HCT116 (cell line): ENCODE results near the gene FGF8. TPM values are rescaled to one million over a fixed set of nuclear protein-coding genes. Genes with fewer than 3 reads are reported as not detected.

Experiments
- ATAC-seq: fragments of 200-7000 bp; cut with Tn5 transposase; 2 replicates; pipeline ENCODE4 v1.9.1; 2020; ENCODE audit warnings: mild to moderate bottlenecking, moderate library complexity
- BruUV-seq: library from RNA; stranded (reverse); fragments of 400-500 nt; replicated peaks from 2 replicates; lab custom pipeline; 2021; lab: Mats Ljungman, UMichigan
- CTCF ChIA-PET: fragments of 300-600 bp; sonication (Branson Sonifier 250); formaldehyde crosslinking; loops from one replicate; lab custom pipeline; 2021; ENCODE audit warnings: antibody characterized with exemption; lab: Charles Lee
- POLR2A ChIA-PET: fragments of 300-600, 350-600 bp; sonication (Branson Sonifier 250); formaldehyde crosslinking; loops from one replicate; lab custom pipeline; 2021; ENCODE audit warnings: antibody characterized with exemption; lab: Charles Lee
- RAD21 ChIA-PET, 2 experiments: fragments of 300-600 bp; sonication (Branson Sonifier 250); formaldehyde crosslinking; loops; one replicate each; lab custom pipeline; 2023; ENCODE audit warnings: low total read pairs in 2 of 2; ENCODE audit not compliant: uncharacterized antibody in 2 of 2, unreplicated experiment in 2 of 2, low non-redundant PET in 1 of 2; lab: Charles Lee
- DNase-seq: peaks from one replicate; pipeline ENCODE4 v3.0.0-alpha.2; 2010; ENCODE audit warnings: low read depth, low spot score
- H2AFZ ChIP-seq: fragments of 200-600 bp; shearing (Covaris generic), sonication (generic); 2 replicates; pipeline ENCODE4 v1.6.1; 2017; ENCODE audit warnings: low read depth, mixed run types, mixed read lengths, antibody characterized with exemption, low read length; ENCODE audit not compliant: poor library complexity, severe bottlenecking
- H3K27ac ChIP-seq: 2 replicates; pipeline ENCODE4 v1.5.1; 2012; ENCODE audit warnings: low read depth, low read length
- H3K27me3 ChIP-seq: fragments of 200-600 bp; sonication (generic); 2 replicates; pipeline ENCODE4 v1.6.1; 2016; ENCODE audit warnings: mixed run types, low read length, mixed read lengths; ENCODE audit not compliant: insufficient read depth
- H3K36me3 ChIP-seq, 2 experiments: fragments of 200-500 bp in 1 of 2; fragments of 200-600 bp in 1 of 2; sonication (Bioruptor generic) in 1 of 2; sonication (generic) in 1 of 2; 2 replicates each; pipeline versions ENCODE4 v1.5.1 to v1.6.1; 2014 to 2016; ENCODE audit warnings: low read length in 2 of 2, inconsistent platforms in 1 of 2, mixed read lengths in 1 of 2, mixed run types in 1 of 2; ENCODE audit not compliant: insufficient read depth in 2 of 2, control insufficient read depth in 1 of 2
- H3K4me1 ChIP-seq, 2 experiments: fragments of 200-600 bp in 1 of 2; sonication (generic) in 1 of 2; 2 replicates each; pipeline versions ENCODE4 v1.5.1 to v1.6.1; 2012 to 2017; ENCODE audit warnings: low read length in 2 of 2, inconsistent platforms in 1 of 2, mild to moderate bottlenecking in 1 of 2, mixed read lengths in 1 of 2, mixed run types in 1 of 2, moderate library complexity in 1 of 2; ENCODE audit not compliant: insufficient read depth in 2 of 2, control insufficient read depth in 1 of 2
- H3K4me2 ChIP-seq: fragments of 200-600 bp; sonication (generic); 2 replicates; pipeline ENCODE4 v1.6.1; 2017; ENCODE audit warnings: mixed run types, low read length, mixed read lengths
- H3K4me3 ChIP-seq, 2 experiments: fragments of 200-600 bp in 1 of 2; sonication (generic) in 1 of 2; replicated peaks in 1 of 2; 2 replicates each; pipeline ENCODE4 v1.5.1; 2011 to 2016; ENCODE audit warnings: low read length in 2 of 2, control low read depth in 1 of 2, low read depth in 1 of 2, mild to moderate bottlenecking in 1 of 2, mixed read lengths in 1 of 2, mixed run types in 1 of 2
- H3K79me2 ChIP-seq: fragments of 200-600 bp; sonication (generic); 2 replicates; pipeline ENCODE4 v1.6.1; 2017; ENCODE audit warnings: mild to moderate bottlenecking, mixed run types, low read length, moderate library complexity, mixed read lengths; ENCODE audit not compliant: insufficient read depth
- H3K9ac ChIP-seq: fragments of 200-600 bp; sonication (generic); 2 replicates; pipeline ENCODE4 v1.6.1; 2016; ENCODE audit warnings: low read length, mixed read lengths
- H3K9me2 ChIP-seq: fragments of 200-600 bp; sonication (generic), shearing (Covaris generic); 2 replicates; pipeline ENCODE4 v1.6.1; 2017; ENCODE audit warnings: mixed run types, mild to moderate bottlenecking, moderate library complexity; ENCODE audit not compliant: insufficient read depth
- H3K9me3 ChIP-seq, 2 experiments: fragments of 200-500 bp in 1 of 2; fragments of 200-600 bp in 1 of 2; sonication (Bioruptor generic) in 1 of 2; sonication (generic) in 1 of 2; 2 replicates each; pipeline ENCODE4 v1.6.1; 2014 to 2017; ENCODE audit warnings: low read length in 2 of 2, mixed read lengths in 2 of 2, inconsistent platforms in 1 of 2, low read depth in 1 of 2, mild to moderate bottlenecking in 1 of 2, mixed run types in 1 of 2, moderate library complexity in 1 of 2; ENCODE audit not compliant: control insufficient read depth in 1 of 2, insufficient read depth in 1 of 2
- H4K20me1 ChIP-seq: fragments of 200-600 bp; sonication (generic), shearing (Covaris generic); 2 replicates; pipeline ENCODE4 v1.6.1; 2017; ENCODE audit warnings: mixed run types, mild to moderate bottlenecking, moderate library complexity; ENCODE audit not compliant: insufficient read depth
- CEBPB ChIP-seq: IDR thresholded peaks from 2 replicates; pipeline ENCODE4 v1.6.1; 2012; ENCODE audit warnings: low read depth
- EZH2phosphoT487 ChIP-seq: fragments of 200-600 bp; IDR thresholded peaks from 2 replicates; pipeline ENCODE4 v1.6.1; 2018; ENCODE audit warnings: antibody characterized with exemption, borderline replicate concordance
- MAX ChIP-seq: IDR thresholded peaks from 2 replicates; pipeline ENCODE4 v1.6.1; 2012
- POLR2AphosphoS5 ChIP-seq: IDR thresholded peaks from 2 replicates; pipeline ENCODE4 v1.6.1; 2011; ENCODE audit warnings: mild to moderate bottlenecking, low read depth, low read length, moderate library complexity
- REST ChIP-seq: IDR thresholded peaks from 2 replicates; pipeline ENCODE4 v1.6.1; 2012; ENCODE audit warnings: low read depth
- YY1 ChIP-seq: IDR thresholded peaks from 2 replicates; pipeline ENCODE4 v1.6.1; 2011; ENCODE audit warnings: low read length, low read depth, moderate library complexity, mild to moderate bottlenecking; ENCODE audit not compliant: insufficient replicate concordance; ENCODE audit errors: extremely low read depth
- ZNF274 ChIP-seq: fragments of 200-500 bp; sonication (Bioruptor generic); IDR thresholded peaks from 2 replicates; pipeline ENCODE4 v1.6.1; 2014; ENCODE audit warnings: mild to moderate bottlenecking, low read depth, low read length, inconsistent platforms
- intact Hi-C: fragments of 100-400 bp; cut with micrococcal nuclease; formaldehyde crosslinking; loops from 2 replicates; pipeline ENCODE4 v1.10.0; 2022
- total RNA-seq: library from RNA; stranded (reverse); gene quantifications from one replicate; pipeline ENCODE4 v1.2.1, GENCODE V29; 2021; ENCODE audit not compliant: unreplicated experiment

The FGF8 gene
- total RNA-seq, 1 experiment from 2014 or later = 2.7 TPM

- ATAC-seq (no peak), DNase-seq (no peak)
- H2AFZ ChIP-seq = no peak overlapping the region
- H3K27ac ChIP-seq = no peak overlapping the region
- H3K4me2 ChIP-seq = no peak overlapping the region
- peaks cover 68 to 78% of the 10 kb centered on the region in 2 experiments for H3K36me3 ChIP-seq
- BruUV-seq = no TSS peak
- intact Hi-C loops = no loop called here
- no peak overlapping the region for H3K4me3 ChIP-seq
- H4K20me1 ChIP-seq = peaks cover 5% of the 10 kb centered on the region; the same call in 1 of the 2 replicates
- H3K79me2 ChIP-seq = peaks cover 74% of the 10 kb centered on the region
- CTCF ChIA-PET = interaction anchor here (1.0 kb wide), 1 partner anchor 12 kb away, joined by 3 read pairs; no protein-coding TSS in a partner anchor
- no peaks in the 10 kb centered on the region for H3K27me3 ChIP-seq
- TF ChIP-seq POLR2AphosphoS5 = no peak
- no peak for TF ChIP-seq YY1
- no peak for TF ChIP-seq CEBPB
- no peak for TF ChIP-seq EZH2phosphoT487
- TF ChIP-seq MAX = no peak
- TF ChIP-seq REST = no peak
- no peak for TF ChIP-seq ZNF274
- TF ChIP-seq, all 23 proteins: peak for 0
- POLR2A ChIA-PET = no interaction called here
- no peaks in the 10 kb centered on the region for H3K4me1 ChIP-seq
- H3K9me2 ChIP-seq = no peaks in the 10 kb centered on the region
- no peaks in the 10 kb centered on the region for H3K9me3 ChIP-seq
- RAD21 ChIA-PET = no interaction called here
- H3K9ac ChIP-seq = no peak overlapping the region
Observed at GRCh38 chr10:101793526-101793925, 17.6 kb upstream of the FGF8 start.
